Neural progenitor cell (in vitro differentiated cells): ENCODE results near the gene QKI.

Source experiments
- CTCF ChIP-seq: fragments of 200-600 bp; sonication (generic); IDR thresholded peaks from 2 replicates; pipeline ENCODE4 v1.5.1; 2017; ENCODE audit warnings: antibody characterized with exemption, mild to moderate bottlenecking
- EZH2 ChIP-seq: fragments of 200-600 bp; sonication (generic); IDR thresholded peaks from 2 replicates; pipeline ENCODE4 v1.6.1; 2017; ENCODE audit warnings: antibody characterized with exemption, mild to moderate bottlenecking, moderate library complexity
- EZH2phosphoT487 ChIP-seq: fragments of 200-600 bp; sonication (generic); IDR thresholded peaks from 2 replicates; pipeline ENCODE4 v1.6.1; 2017; ENCODE audit warnings: antibody characterized with exemption

- TF ChIP-seq CTCF (no peak), EZH2 (no peak), EZH2phosphoT487 (no peak)
These were observed 106.4 kb downstream of the QKI start for GRCh38 chr6:163520956-163521355.
